GM23248 (cell line): ENCODE data around the gene KRTAP16-1.

ENCODE experiments used
- EZH2 ChIP-seq: fragments of 200-600 bp; sonication (generic); IDR thresholded peaks from 2 replicates; pipeline ENCODE4 v1.6.1; 2018; ENCODE audit warnings: antibody characterized with exemption, mild to moderate bottlenecking; ENCODE audit not compliant: insufficient read depth, poor library complexity, severe bottlenecking
- EZH2phosphoT487 ChIP-seq: fragments of 200-600 bp; sonication (generic); IDR thresholded peaks from 2 replicates; pipeline ENCODE4 v1.6.1; 2018; ENCODE audit warnings: antibody characterized with exemption, moderate library complexity, mild to moderate bottlenecking, low read depth; ENCODE audit not compliant: insufficient read depth

- no peak for TF ChIP-seq EZH2
- TF ChIP-seq EZH2phosphoT487, result no peak
These were observed 42.1 kb upstream of the KRTAP16-1 start for GRCh38 chr17:41351177-41351576.
